Stimulated activated CD8-positive, alpha-beta memory T cell treated with anti-CD3 and anti-CD28 coated beads, Interleukin-7, amount 100 ng/mL, for 1 hour (primary cell): ENCODE results near the gene C1QA.
A peak's percentile ranks its signal among the peaks of the same experiment; 100 is the strongest.
"Not testable (repeated sequence)": the region's sequence is repeated elsewhere in the genome, so short reads cannot be mapped to it uniquely, and the experiment has no call there.

ENCODE experiments used
- DNase-seq, 2 donors: peaks; one replicate each; pipeline ENCODE4 v3.0.0-alpha.2; 2020; ENCODE audit warnings: low read depth in 2 of 2

C1QA gene

DNA sequence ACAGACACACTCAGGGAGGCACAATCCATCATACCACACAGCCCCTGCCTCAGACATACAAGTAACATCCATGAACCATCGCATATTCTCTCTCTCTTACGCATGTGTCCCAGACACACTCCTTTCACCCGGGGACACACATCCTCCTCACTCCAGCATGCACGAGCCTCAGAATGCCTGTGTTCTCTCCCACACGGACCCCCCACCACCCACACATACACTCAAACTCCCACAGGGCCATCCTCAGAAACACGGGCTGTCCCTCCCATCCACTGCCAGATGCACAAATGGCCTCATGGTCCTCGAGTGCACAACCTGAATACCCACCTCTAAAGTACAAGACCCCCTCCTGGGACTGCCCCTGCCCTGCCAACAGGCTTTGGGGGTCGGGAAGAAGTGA lies 4.8 kb downstream of the C1QA start:
- DNase-seq, result no peak

DNA sequence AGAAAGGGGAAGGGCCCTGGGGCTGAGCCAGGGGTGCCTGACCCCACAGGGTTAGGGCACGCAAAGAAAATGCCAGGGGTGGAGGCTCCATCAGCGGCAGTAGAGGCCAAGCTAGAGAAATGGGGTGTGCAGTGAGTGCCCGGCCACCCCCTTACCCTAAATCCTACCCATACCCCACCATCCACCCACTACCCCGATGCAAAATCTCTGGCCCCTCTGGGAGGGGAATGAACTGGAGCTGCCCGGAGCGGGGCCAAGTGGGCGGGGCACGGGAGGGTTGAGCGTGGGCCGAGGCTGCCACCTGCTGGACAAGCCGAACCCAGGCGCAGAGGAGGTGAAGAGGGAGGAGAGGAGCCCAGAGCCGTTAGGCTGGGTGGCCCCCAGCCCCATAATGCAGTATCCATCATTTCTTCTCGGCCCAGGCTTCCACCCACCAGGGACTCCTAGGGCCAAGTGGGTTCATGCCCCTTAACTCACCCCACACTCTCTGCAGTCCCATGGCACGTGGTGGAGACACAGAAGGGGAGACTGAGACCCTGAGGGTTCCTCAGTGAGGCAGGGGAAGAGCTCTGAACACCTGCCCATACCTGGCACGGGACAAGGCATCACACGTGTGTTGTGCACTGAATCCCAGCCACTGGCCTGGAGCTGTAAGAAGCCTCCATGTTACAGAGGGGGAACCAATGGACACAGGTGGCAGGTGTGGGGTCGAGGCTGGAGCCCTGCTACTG lies 5.6 kb downstream of the C1QA start:
- peak; percentile 25 to 45 for DNase-seq

DNA sequence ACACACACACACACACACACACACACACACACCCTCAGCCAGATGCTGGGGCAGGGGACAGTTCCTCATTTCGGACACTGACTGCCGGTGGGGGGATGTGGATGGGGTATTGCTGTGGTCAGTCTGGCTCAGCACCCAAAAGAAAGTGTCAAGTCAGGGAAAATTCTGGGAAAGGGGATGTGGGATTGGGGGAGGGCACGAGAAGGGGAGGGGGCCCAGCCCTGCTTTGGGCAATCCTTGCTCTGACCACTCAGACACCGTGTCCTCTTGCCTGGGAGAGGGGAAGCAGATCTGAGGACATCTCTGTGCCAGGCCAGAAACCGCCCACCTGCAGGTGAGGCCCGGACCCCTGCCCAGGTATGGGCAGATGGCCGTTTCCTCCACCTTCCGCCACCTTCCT lies 7.0 kb downstream of the C1QA start, which contains the start of gene C1QC:
Gene C1QC, plus strand, starts transcription at position 253 of the 400 bp plus-strand sequence. CDS start 391 bp downstream, outside the sequence.
- DNase-seq, result no peak

DNA sequence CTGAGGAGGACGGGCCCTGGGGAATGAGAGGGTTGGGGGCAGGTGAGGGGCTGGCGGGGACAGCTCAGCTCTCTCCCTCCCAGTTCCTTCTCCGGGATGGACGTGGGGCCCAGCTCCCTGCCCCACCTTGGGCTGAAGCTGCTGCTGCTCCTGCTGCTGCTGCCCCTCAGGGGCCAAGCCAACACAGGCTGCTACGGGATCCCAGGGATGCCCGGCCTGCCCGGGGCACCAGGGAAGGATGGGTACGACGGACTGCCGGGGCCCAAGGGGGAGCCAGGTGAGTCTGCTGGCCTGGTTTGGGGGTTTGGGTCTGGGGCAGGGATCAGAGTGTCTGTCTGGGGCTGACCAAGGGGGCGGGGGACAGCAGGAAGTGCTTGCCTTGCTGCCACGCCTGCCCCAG lies 7.5 kb downstream of the C1QA start:
- DNase-seq, result no peak

DNA sequence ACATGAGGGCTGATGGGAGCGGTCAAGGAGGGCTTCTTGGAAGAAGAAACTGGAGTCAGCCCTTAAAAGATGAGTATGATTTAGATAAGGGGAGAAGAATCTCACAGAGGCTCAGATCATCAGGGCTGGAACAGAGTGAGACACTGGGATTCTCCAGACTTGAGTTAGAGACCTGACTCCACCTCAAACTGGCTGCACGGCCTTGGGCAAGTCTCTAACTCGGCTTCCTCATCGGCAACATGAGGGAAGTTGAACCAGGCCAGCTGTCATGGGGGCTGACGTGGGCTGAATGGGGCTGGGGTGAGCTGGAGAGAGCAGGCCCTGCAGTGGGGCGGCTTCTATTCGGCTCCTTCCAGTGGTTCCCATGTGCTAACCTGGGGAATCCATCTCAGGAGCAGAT lies 9.5 kb downstream of the C1QA start:
- DNase-seq, result no peak

DNA sequence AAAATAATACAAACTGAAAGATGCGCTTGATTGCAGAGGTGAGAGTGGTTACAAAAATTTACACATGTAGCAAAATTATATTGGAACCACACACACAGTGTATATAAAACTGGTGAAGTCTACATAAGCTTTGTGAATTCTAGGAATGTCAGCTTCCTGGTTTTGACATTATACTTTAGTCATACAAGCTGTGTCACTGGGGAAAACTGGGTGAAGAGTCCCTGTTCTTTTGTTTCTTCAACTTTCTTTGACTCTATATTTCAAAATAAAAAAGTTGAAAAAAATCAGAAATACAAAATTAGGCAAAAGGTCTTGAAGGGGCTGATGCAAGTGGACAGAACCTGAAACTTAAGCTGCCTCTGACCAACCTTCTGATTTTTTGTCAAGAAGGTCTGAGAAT lies 10.0 kb downstream of the C1QA start:
- no peak for DNase-seq

DNA sequence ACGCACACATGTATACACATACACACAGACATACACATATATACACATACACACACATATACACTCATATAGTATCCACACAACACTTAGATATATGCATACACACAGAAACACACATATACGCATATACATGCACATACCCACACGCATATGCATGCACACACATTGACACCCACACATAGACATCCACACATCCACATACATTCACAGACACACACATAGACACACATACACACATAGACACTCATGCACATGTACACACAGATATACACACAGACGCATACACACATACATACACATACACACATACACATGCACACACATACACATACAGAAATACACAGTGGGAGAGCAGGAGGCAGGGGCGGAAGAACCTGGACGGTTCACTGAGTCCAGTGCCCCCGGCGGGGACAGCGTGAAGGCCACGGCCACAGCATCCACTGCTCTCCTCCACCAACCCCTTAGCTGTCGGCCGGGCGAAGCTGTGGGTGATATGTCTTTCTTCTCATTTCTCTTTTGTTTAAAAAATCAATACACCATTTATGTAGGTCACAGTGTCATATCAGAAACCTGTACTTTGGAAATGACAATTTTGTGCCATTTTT lies 13.8 kb downstream of the C1QA start:
- no peak for DNase-seq

DNA sequence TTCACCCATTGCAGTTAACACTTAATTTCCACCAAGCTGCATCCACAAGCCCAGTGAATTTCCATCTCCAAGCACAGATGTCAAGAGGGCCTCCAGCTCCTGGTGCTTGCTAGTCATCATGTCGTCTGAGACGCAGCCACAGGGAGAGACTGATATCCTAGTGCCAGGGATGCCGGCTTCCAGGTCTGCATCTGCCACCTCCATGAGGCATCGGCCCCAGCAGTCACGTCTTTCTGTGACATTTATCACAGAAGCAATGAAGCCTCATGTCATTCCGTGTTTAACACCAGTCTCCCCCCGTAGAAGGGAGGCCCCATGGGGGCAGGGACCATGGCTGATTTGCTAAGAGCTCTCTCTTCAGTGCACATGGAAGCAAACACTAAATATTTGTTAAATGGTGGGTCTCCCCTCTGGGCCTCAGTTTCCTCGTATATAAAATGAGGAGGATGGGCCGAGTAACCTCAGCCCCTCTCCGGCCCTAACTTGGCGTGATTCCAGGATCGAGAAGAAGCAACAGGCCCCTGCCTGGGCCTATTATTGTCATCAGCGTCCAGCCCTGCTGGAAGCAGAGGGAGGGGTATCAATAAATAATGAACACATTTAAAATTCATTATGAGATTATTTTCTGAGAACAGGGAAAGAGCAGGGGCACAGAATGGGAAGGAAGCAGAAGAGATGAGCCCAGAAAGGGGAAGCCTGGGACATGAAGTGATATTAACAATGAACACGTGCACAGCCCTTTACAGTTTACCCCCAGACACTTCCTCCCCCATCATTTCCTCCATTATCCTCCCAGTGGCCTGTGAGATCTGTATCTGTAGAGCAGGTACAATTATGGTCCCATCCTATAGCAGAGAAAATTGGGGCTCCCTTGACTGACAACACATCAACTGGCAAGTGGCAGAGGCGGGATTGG lies 15.8 kb downstream of the C1QA start:
- no peak for DNase-seq

DNA sequence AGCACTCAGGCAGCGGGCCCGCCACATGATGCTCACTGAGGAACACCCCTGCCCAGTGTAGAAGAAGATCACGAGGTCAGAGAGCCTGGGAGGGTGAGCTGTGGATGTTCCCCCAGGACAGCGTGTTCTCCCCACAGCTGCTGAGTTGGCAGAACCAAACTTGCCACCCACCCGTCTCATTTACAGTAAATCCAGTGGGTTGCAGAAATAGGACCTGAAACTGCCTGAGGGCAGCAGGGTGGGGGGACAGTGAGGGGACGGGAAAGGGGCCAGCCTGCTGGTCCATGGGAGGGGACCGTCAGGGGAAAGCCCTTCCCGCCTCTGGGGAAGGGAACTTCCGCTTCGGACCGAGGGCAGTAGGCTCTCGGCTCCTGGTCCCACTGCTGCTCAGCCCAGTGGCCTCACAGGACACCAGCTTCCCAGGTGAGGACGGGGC lies 16.5 kb downstream of the C1QA start, which contains the start of gene C1QB:
Gene C1QB, plus strand, starts transcription at position 356 of the 436 bp plus-strand sequence. CDS start 6,227 bp downstream, outside the sequence.
- DNase-seq, result no peak

DNA sequence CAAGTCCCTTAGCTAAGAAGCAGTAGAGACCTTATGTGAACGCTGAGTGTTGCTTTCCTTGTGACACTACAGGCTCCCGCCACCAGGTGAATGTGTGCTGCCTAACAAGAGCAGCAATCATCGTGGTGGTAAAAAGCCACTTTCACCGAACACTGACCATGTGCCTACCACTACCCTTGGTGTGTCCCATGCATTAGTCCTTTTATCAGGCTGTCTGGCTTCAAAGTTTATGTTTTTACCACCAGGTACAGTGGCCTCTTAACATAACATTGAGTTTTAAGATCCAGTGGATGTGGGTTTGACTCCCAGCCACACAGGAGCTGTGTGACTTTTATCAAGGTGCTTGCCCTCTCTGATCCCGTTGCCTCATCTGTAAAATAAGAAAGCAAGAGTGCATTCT lies 18.3 kb downstream of the C1QA start:
- DNase-seq, result no peak

DNA sequence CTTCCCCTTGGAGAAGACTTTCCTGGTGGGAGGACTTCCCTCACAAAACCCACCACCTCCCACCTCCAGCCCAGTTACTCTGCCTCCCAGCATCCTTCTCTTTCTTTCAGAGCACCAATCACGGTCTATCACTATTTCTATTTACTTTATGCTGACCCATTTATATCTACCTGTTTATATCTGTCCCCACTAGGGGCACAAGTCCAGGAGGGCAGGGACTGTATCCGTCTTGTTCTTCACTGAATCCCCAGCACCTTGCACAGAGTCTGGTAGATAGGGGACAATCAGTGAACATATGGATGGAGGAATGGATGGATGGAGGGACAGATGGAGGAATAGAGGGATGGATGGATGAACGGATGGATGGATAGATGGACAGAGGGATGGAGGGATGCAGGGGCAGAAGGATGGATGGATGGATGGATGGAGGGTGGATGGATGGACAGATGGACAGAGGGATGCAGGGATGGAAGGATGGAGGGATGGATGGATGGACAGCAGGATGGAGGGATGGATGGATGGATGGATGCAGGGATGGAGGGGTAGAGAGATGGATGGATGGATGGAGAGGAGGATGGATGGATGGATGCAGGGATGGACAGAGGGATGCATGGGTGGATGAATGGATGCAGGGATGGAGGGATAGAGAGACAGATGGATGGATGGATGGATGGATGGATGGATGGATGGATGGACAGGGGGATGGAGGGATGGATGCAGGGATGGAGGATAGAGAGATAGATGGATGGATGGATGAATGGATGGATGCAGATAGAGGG lies 22.1 kb downstream of the C1QA start:
- DNase-seq, result no peak

DNA sequence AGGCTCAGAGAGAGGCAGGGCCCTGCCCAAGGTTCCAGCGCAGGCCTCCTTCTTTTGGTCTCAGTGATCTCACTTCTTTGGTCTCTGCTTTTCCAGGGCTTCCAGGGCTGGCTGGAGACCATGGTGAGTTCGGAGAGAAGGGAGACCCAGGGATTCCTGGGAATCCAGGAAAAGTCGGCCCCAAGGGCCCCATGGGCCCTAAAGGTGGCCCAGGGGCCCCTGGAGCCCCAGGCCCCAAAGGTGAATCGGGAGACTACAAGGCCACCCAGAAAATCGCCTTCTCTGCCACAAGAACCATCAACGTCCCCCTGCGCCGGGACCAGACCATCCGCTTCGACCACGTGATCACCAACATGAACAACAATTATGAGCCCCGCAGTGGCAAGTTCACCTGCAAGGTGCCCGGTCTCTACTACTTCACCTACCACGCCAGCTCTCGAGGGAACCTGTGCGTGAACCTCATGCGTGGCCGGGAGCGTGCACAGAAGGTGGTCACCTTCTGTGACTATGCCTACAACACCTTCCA lies 24.4 kb downstream of the C1QA start:
- DNase-seq, result no peak

DNA sequence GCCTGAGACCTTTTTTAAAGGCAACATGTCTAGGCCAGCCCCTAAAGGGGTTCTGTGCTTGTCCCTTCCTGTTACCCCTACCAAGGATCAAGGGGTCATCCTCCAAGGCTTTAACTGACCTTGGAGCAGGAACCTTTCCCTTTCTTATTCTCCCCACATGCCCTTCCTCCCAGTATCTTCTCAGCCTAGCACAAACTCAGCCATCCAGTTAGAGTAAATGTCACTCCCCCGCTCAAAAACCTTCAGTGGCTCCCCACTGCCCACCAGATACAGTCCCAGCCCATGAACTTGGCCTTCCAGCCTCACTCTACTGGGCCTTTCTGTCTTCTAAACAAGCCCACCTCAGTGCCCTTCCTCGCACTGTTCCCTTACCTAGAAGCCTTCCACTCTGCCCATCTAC lies 25.5 kb downstream of the C1QA start:
- no peak for DNase-seq

DNA sequence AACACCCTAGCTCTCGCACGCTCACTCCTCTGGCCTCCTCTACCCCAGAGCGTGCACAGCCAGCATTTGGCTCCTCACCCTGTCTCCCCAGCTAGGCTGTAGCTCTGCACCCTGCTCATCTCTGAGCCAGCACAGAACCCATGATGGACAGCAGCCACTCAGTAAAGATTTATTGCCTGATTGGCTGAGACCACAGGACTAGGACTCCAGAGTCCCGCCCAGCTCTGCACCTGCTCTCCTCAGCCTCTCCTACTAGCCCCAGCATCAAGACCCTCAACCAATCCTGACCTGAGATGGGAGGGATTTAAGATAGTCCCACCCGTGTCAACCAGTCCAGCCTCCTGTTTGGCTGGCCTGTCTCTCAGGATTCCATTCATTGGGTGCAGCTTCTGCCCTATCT lies 25.9 kb downstream of the C1QA start:
- no peak for DNase-seq

DNA sequence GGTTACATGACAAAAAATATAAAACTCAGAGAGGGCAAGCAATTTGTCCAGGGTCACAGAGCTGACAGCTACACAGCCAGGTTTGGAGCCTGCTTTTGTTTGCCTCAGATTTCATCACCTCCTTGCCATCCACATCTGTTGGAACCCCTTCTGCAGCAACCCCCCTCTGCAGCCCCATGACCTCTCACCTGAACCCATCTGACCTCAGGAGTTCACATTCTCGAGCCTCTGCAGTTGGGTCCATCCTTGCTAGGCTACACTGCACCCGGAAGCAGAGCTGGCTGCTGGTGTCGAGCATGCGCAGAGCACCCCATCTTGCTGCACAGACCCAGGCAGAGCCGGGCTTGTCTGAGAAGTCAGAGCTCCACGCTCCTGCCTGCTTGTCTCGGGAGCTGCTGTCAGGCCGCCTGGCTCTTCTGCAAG lies 26.6 kb downstream of the C1QA start:
- DNase-seq, result no peak

DNA sequence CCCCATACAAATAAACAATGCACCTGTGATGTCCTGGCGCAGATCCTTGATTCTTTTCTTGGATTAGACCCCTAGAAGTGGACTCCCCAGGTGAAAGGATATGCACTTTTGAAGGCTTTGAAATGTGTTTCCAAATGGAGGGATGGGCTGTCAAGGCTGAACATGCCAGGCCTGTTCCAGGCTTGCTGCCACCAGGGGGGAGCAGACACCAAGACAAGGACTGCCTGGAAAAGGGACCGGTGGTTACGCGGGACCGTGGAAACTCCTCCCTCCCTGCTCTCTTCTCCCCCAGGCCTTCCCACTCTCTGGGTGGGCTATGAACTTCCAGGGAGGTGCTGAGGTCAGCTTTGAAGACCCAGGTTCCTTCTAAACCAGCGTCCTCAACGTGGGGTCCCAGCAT lies 29.3 kb downstream of the C1QA start:
- DNase-seq, result no peak

DNA sequence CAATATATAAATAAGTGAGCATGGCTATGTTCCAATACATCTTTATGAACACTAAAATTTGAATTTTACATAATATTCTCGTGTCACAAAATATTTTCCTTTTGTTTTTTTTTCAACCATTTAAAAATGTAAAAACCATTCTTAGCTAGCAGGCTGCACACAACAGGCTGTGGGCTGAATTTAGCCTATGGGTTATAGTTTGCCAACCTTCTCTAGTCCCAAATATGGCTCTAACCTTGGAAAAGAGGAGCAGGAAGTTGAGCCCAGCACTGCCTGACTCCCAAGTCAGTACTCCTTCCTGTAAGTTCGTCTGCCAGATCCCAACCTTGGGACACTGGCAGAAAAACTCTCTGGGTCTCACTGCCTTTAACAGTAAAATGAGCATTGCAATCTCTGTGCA lies 30.0 kb downstream of the C1QA start:
- DNase-seq, result no peak

DNA sequence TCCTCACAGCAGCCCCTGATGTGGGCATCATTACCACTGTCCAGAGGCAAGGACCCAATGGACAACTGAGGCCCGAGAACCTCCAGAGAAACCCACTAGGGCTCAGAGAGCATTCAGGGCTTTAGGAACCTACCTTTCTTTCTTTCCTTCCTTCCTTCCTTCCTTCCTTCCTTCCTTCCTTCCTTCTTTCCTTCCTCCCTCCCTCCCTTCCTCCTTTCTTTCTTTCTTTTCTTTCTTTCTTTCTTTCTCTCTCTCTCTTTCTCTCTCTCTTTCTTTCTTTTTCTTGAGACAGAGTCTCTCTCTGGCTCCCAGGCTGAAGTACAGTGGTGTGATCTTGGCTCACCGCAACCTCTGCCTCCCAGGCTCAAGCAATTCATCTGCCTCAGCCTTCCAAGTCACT lies 32.4 kb downstream of the C1QA start:
- DNase-seq, result not testable (repeated sequence)

DNA sequence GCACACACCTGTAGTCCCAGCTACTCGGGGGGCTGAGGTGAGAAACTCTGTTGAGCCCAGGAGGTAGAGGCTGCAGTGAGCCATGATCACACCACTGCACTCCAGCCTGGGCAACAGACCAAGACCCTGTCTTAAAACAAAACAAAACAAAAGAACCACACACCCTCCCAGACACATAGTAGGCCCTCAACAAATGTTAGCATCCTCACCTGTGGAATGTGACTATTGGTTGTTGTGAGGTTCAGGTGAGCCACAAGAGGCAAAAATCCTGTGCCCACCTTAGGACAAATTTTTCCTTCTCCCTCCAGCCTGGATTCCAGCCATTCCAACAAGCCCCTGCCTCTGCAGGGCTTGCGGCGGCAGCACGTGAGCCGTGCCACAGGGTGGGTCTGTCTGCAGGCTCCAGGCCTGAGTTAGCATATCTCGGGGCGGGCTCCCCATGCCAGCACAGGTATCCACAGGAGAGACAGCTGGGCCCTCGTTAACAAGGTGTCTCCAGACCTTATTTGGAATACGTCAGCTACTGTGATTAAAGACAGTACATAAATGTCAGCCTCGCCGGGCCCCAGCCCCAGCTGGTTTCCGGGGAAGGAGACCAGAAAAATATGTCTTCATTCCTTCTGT lies 34.0 kb downstream of the C1QA start:
- no peak for DNase-seq

DNA sequence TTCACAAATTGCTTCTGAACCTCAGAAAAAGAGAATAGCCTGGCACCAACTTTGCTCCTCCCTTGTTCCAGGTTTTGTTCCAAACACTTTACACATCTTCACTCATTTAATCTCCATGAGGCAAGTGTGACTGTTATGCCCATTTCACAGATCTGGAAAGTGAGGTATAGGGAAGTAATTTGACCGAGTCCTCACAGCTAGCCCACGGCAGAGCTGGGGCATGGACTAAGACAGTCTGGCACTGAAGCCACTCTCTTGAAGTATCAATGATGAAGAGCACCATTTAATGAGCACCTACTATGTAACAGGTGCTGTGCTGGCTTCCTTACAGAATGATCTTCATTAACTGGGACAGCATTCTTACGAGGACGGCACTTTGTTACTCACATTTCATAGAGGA lies 35.6 kb downstream of the C1QA start:
- DNase-seq, result no peak
